Neutrophil (primary cell): Measurements from ENCODE around the gene ERC2.

Experiments used
- H3K27ac ChIP-seq: fragments of 200-600 bp; sonication (generic); 2 replicates; pipeline ENCODE4 v1.5.1; 2016; ENCODE audit warnings: mild to moderate bottlenecking, moderate library complexity
- H3K27me3 ChIP-seq: fragments of 200-600 bp; sonication (generic); 2 replicates; pipeline ENCODE4 v1.6.0; 2016; ENCODE audit warnings: mild to moderate bottlenecking
- H3K36me3 ChIP-seq: fragments of 200-600 bp; sonication (generic); 2 replicates; pipeline ENCODE4 v1.5.1; 2017
- H3K4me1 ChIP-seq, 2 experiments: fragments of 200-600 bp in 1 of 2; sonication (generic) in 1 of 2; 1 replicate in 1 of 2; 2 replicates in 1 of 2; pipeline versions ENCODE4 v1.5.1 to v1.6.1; 2013 to 2016; ENCODE audit warnings: low read depth in 1 of 2, low read length in 1 of 2, mild to moderate bottlenecking in 1 of 2, moderate library complexity in 1 of 2; ENCODE audit not compliant: control insufficient read depth in 1 of 2, insufficient read depth in 1 of 2
- H3K4me3 ChIP-seq, 2 experiments: fragments of 200-600 bp in 1 of 2; sonication (generic) in 1 of 2; 1 replicate in 1 of 2; 2 replicates in 1 of 2; pipeline ENCODE4 v1.5.1; 2013 to 2016; ENCODE audit warnings: low read depth in 1 of 2, low read length in 1 of 2, mild to moderate bottlenecking in 1 of 2, moderate library complexity in 1 of 2
- H3K9me3 ChIP-seq: fragments of 200-600 bp; sonication (generic); 2 replicates; pipeline ENCODE4 v1.5.1; 2016
- CTCF ChIP-seq: fragments of 200-600 bp; sonication (generic); IDR thresholded peaks from 2 replicates; pipeline ENCODE4 v1.5.1; 2016; ENCODE audit warnings: antibody characterized with exemption

The ERC2 gene

GRCh38 chr3:56369914-56370313, 98.4 kb downstream of the ERC2 start:
- Histone ChIP-seq H3K4me1 (no peaks in the 10 kb centered on the region), H3K27me3 (no peaks in the 10 kb centered on the region), H3K36me3 (no peaks in the 10 kb centered on the region), H3K9me3 (no peaks in the 10 kb centered on the region), H3K27ac (no peak overlapping the region), H3K4me3 (no peak overlapping the region)
- no peak for TF ChIP-seq CTCF

- Histone ChIP-seq H3K36me3 (no peaks in the 10 kb centered on the region), H3K27ac (no peak overlapping the region), H3K4me3 (no peak overlapping the region), H3K9me3 (no peaks in the 10 kb centered on the region), H3K4me1 (no peaks in the 10 kb centered on the region), H3K27me3 (no peaks in the 10 kb centered on the region)
- no peak for TF ChIP-seq CTCF
Measured at GRCh38 chr3:56368846-56369245, 99.4 kb downstream of the ERC2 start.

GRCh38 chr3:56366641-56367162, 101.6 kb downstream of the ERC2 start:
- no peak overlapping the region for H3K27ac ChIP-seq
- no peaks in the 10 kb centered on the region for H3K4me1 ChIP-seq
- no peak for TF ChIP-seq CTCF
- no peak overlapping the region for H3K4me3 ChIP-seq
- no peaks in the 10 kb centered on the region for H3K27me3 ChIP-seq
- H3K9me3 ChIP-seq: no peaks in the 10 kb centered on the region
- no peaks in the 10 kb centered on the region for H3K36me3 ChIP-seq

GRCh38 chr3:56365905-56366640, 102.2 kb downstream of the ERC2 start:
- no peaks in the 10 kb centered on the region for H3K36me3 ChIP-seq
- H3K27me3 ChIP-seq: no peaks in the 10 kb centered on the region
- no peak overlapping the region for H3K4me3 ChIP-seq
- TF ChIP-seq CTCF: no peak
- no peak overlapping the region for H3K27ac ChIP-seq
- no peaks in the 10 kb centered on the region for H3K4me1 ChIP-seq
- H3K9me3 ChIP-seq: no peaks in the 10 kb centered on the region

GRCh38 chr3:56364665-56365064, 103.6 kb downstream of the ERC2 start:
- Histone ChIP-seq H3K36me3 (no peaks in the 10 kb centered on the region), H3K4me1 (no peaks in the 10 kb centered on the region), H3K27me3 (no peaks in the 10 kb centered on the region), H3K27ac (no peak overlapping the region), H3K9me3 (no peaks in the 10 kb centered on the region), H3K4me3 (no peak overlapping the region)
- TF ChIP-seq CTCF: no peak
